Fibroblast of peridontal ligament (primary cell): ENCODE results near the gene COL8A2.

Experiments used
- DNase-seq: peaks from one replicate; pipeline ENCODE4 v3.0.0-alpha.2; 2010; ENCODE audit errors: extremely low read depth

Gene COL8A2

DNA sequence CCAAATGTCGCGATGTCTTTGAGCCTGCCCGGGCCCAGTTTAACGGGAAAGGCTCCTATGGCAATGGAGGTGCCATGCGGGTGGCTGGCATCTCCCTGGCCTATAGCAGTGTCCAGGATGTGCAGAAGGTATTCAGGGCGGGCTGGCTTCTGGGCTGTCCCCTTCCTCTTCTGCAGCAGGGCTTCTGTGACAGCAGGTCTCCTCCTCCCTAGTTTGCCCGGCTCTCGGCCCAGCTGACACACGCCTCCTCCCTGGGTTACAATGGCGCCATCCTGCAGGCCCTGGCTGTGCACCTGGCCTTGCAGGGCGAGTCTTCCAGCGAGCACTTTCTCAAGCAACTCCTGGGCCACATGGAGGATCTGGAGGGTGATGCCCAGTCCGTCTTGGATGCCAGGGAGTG is 33.3 kb downstream of the COL8A2 start:
- DNase-seq = no peak

DNA sequence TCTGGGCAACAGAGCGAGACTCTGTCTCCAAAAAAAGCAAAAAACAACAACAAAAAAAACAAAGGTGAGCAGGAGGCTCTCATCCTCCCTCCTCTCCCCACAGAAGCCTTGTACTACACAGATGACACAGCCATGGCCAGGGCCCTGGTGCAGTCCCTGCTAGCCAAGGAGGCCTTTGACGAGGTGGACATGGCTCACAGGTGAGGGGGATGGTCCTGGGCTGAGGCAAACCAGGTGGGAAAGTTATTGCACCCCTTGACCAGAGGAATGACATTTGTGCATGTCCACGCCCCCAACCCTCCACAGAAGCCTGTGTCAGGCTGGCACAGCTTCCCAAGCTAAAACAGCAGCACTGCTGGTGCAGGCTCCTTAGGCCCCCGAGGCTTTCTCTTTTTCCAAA is 33.9 kb downstream of the COL8A2 start:
- no peak for DNase-seq

DNA sequence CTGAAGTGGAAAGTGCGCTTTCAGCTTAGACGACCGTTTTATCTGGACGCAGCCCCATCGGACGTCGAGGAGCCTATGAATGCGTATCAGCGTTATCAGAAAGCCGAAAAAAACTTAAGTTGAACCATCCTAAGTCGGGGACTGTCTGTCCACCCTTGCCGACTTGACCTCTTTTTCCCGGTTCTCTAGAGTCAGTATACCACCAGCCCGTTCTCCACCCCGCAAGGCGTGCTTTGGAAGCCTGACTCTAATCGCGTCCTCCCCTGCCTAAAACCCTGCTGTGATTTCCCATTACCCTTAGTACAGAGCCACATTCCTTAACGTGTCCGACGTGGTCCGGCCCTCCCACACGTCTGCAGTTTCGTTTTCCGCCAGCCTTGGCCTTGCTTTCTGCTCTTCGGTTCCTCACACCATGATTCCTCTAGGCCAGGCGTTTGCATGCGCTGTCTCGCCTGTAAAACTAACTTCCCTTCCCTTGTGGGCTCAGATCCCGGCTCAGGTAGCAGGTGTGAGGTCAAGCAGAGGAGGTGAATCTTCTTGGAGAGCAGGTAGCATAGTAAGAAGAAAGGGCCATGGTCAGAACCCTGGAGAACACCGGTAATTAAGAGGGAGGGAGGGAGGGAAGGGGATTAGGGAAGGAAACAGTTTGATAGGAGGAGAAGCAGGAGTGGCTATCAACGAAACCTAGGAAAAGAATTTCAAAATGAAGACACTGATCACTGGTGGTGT is 35.5 kb downstream of the COL8A2 start:
- DNase-seq = peak; percentile 54

DNA sequence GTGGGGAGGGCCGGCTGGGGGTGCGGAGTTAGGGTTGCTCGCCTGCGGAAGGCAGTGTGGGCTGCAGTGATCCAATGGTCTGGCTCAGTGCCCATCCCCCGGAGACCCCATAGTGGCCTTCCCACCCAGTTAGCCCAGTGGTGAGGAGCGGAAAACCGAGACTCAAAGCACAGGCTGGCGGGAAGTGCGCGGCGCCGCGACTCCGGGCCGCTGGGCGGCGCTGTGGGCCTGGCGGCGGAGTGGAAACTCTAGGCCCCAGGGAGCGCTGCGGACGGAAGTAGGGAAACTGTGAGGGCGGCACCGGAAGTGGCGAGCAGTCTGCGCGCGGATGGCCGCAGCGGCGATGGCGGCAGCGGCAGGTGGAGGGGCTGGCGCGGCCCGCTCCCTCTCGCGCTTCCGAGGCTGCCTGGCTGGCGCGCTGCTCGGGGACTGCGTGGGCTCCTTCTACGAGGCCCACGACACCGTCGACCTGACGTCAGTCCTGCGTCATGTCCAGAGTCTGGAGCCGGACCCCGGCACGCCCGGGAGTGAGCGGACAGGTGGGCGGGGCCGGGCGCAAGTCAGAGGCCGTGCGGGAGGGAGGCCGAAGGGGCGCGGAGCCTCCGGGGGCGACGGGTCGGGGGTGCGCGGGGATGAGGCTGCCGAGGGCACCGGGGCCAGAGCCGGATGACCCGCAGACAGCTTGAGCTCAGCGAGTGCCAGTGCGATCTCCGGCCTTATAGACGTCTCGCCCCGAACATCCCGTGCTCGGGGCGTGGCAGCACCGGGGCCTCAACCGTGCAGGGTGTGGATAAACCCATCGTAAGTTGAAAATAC is 36.2 kb downstream of the COL8A2 start, which contains the start of gene ADPRS:
ADPRS (plus strand) TSS at position 316 of the 816 bp plus-strand sequence; CDS start at position 329, 13 bp downstream.
- peak; percentile 85 for DNase-seq

DNA sequence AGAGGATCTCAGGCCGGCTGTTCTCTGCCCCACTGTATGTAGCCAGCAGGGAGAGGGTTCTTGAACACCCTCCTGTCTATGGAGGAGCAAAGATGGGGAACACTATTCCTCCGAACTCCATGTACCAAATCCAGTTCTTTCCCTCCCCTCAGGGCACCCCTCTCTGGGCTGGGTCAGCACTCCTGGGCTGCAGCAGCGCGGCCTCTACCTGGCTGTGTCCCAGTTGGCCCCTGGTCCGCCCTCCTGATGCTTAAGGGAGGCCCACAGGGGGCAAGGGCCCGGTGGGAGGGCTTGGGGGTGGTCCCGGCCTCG is 36.8 kb downstream of the COL8A2 start:
- no peak for DNase-seq

DNA sequence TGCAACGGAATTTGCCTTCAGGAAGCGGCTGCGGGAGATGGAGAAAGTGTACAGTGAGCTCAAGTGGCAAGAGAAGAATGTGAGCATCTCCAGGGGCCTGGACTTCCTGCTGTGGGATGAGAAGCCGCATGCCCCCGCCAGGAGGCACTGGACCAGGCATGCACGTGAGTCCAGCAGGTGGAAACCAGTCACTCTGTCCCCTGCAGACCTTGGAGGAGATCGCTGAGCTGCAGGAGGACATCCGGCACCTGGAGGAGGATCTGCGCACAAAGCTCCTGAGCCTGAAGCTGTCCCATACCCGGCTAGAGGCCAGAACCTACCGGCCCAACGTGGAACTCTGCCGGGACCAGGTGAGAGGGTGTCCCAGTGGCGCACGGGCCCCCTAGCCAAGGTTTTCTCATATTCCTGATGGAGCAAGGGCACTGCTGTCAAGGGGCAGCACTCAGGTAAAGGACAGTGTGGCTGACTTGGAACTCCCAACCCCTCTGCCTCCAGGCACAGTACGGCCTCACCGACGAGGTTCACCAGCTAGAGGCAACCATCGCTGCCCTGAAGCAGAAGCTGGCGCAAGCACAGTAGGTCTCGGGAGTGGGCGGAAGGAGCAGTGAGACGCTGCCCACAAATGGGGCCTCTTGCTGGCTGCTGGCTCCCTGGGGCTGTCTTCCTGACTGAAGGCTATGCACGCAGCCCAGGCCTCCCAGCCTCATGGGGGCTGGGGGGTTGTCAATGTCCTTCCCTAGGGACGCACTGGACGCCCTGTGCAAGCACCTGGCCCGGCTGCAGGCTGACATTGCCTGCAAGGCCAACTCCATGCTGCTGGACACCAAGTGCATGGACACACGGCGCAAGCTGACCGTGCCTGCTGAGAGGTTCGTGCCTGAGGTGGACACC is 37.5 kb downstream of the COL8A2 start:
- no peak for DNase-seq

DNA sequence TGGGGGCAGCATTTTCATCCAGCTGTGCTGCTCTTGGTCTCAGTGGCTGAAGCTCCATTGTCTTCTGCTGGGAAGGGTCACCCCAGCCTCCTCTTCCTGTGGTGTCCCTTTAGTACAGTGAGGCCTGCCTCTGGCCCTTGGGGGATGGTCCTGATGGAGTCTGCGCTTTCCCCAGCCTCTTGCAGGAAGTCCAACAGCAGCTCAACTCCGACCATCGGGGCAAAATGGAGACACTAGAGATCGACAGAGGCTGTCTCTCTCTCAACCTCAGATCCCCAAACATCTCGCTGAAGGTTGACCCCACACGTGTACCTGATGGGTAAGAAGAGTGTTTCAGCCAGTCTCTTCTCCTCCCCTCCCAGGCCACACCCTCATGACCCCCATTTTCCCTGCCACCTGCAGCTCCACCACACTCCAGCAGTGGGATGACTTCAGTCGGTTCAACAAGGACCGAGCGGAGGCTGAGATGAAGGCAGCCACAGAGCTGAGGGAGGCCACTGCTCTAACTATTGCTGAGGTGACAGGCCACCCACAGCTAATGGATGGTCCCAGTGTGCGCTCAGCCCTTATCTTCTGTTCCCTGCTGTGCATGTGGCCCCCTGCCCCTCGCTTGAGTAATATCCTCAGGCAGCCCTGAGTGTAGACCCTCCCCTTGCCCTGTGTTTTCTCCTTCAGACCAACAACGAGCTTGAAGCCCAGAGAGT is 38.3 kb downstream of the COL8A2 start:
- no peak for DNase-seq

GRCh38 chr1:36085686-36086526 is 39.1 kb downstream of the COL8A2 start:
- no peak for DNase-seq

DNA sequence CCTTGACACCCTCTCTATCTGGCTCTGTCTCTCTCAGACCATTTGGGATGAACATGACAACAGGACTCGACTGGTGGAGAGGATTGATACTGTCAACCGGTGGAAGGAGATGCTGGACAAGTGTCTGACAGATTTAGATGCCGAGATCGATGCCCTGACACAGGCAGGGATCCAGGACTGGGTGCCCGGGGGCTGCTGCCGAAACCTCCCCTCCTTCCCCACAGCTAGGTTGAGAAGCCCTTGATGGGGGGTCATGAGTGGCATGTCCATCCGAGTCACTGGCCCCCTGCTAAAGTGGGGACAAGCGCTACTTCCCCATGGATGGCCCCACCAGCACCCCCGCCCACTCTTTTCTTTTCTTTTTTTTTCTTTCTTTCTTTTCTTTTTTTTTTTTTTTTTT is 39.9 kb downstream of the COL8A2 start:
- DNase-seq = no peak

DNA sequence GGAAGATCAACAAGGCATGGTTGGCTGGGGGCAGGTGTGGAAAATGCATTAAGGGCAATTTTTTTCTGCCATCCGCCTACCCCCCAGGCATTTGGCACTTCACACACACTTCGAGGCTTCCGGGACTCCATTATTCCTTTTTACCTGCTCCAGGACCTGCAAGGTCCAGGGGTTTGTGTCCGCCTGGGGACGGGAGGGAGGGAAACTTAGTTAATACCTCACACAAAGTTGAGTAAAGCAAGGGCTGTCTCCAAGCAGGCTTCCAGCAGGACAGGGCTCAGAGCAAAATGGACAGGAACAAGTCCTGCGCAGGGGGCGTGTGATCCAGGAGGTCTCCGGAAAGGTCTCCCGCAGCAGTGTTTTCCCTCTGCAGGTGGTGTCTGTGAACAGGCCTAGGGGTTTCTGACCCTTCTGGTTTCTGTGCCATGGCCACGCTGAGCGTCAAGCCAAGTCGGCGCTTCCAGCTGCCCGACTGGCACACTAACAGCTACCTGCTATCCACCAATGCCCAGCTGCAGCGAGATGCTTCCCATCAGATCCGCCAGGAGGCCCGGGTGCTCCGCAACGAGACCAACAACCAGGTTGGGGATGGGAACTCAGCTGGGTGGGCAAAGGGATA is 40.4 kb downstream of the COL8A2 start:
- DNase-seq = no peak

- DNase-seq = no peak
These were observed 41.2 kb downstream of the COL8A2 start, which contains the start of gene TEKT2 for GRCh38 chr1:36083635-36084496. TEKT2 (plus strand) TSS chr1:36084094; CDS start chr1:36084922, 828 bp downstream.

GRCh38 chr1:36083219-36083618 is 41.8 kb downstream of the COL8A2 start:
- DNase-seq = no peak

DNA sequence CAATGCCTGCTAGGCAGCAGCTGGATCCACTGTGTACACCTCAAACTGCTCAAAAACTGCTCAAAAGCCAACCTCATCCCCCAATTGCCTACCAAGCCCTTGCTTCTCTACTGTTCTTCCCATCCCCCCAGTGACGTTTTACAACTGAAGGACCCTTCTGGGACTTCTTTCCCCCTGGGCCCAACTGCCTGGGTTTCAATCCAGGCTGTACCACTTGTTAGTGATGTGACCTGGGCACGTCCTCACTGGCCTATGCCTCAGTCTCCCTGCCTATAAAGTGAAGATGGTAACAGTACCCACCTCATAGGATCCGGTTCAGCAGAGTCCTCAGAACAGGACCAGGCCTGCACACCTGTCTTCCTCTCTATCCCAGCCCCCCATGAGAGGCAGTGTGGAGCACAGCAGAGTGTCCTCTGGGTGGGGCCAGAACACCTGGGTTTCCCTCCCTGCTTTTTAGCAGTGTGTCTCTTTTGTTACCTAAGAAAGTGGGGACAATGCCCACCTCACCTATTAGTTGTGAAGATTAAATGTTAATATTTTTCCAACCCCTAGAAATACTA is 43.0 kb downstream of the COL8A2 start:
- DNase-seq = no peak

GRCh38 chr1:36080801-36081200 is 44.2 kb downstream of the COL8A2 start:
- DNase-seq = no peak

DNA sequence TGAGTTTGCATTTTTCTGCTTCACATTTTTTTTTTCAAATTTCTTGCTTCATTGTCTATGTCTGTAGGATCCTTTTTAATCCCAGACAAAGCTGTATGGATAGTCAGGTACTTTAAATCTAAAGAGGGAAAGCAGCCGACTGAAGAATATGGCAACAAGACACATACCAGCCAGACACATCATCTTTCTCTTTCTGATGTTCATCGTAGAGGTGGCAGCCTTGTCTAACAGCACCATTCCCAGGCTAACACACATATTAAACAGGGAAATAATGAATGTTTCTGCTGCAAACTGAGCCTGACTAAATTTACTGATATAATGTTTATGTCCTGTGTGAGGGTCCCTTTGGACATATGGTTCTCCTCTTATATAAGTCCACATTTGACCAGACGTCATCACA is 44.8 kb downstream of the COL8A2 start:
- no peak for DNase-seq

DNA sequence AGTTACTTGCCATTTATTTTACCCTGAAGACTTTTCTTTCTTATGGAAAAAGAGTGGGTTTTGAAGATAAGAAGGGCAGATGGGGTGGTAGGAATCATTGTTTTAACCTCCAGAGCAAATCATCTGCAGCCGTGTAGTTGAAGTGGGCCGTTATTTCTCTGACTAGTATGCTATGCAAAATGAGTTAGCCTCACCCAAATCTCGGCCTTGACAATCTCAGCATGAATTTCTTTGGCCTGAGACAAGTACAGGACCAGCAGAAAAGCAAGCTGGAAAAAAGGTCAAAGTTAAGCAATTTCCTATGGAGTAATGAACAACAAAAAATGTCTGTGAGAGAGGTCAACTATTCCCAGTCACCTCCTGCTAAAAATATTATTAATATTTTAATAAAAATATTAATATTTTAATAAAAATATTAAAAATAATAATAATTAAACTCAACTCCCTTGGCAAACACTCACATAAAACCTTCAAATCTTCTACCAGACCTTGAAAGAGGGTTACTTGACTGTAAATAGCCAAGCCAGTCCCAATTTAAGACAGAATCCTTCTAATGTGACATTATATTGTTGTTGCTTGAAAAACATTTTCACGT is 47.9 kb downstream of the COL8A2 start:
- no peak for DNase-seq

DNA sequence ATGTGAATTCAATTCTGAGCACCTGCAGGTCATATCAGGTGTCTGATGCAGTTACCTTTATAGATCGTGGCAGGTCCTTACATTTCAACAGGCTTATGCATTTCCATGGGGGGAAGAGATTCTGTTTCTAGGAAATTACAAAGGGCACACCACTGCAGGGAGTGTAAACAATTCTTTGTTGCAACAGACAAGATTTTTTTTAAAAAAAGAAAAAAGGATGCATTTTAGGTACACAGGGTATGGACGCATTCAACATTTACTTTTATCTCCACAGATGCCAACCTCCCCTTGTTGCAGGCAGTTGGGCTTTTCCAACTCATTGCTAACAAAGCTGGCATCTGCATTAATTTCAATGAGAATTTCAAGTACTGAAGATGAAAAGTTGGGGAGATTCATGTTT is 54.7 kb downstream of the COL8A2 start:
- DNase-seq = no peak

DNA sequence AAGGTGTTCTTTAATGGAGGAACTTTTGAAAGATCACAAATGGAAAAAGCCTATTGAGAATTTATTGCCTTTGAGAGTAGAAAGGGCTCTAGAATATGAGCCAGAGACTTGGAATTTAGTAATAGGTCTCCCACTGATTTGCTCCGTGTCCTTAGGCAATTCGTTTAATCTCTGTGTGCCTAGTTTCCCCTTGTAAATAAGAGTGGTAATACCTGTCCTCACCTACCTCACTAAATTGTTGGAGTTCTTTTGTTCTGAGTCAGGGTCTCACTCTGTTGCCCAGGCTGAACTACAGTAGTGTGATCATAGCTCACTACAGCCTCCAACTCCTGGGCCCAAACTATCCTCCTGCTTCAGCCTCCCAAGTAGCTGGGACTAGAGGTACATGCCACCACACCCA is 56.2 kb downstream of the COL8A2 start:
- no peak for DNase-seq

GRCh38 chr1:36067871-36068270 is 57.2 kb downstream of the COL8A2 start:
- no peak for DNase-seq
